Measurements from ENCODE around the gene GFPT2.

Gene GFPT2

DNA sequence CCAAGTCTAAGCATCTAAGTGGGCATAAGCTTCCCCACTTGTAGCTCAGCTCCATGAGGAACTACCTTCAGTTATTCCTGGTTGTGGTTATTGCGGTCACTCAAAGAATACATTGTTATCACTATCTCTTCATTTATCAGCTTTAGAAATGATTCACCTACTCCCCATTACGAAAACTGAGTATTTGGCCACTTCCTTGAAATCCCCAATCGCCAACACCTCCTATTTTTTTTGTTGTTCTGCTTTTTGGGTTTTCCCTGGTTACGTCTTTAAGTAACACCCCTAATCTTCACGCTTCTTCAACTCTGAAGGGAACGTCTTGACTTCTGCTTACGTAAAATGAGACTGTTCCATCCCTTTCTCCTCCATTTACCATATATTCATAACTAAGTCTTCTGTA, 81.9 kb downstream of the GFPT2 start:
- no peak for DNase-seq

GRCh38 chr5:180259260-180259611, 93.9 kb downstream of the GFPT2 start:
- DNase-seq, result no peak

- no peak for DNase-seq
Measured at GRCh38 chr5:180253036-180253824, 99.9 kb downstream of the GFPT2 start.

- DNase-seq, result no peak
Measured at GRCh38 chr5:180251887-180252286, 101.2 kb downstream of the GFPT2 start.

DNA sequence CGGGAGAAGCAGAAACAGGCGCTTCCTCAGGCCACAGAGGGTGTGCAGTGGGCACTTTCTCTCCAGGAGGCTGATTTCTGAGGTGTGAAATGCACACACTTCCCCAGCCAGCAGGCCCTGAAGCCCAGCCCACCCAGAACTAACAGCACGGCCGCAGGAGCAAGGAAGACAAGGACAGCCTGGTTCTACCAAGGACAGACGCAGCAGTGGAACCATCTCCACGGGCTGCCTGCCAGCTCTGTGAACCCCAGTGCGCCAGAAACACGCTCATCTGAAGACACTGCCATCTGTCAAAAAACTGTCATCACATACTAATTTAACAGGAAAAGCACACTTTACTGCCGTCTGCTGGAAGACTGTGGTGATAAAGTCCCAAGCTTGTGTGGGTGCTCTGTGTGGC, 102.0 kb downstream of the GFPT2 start:
- DNase-seq, result no peak

Measured in activated effector memory CD4-positive, alpha-beta T cell treated with Interleukin-2 at 50 U/mL for 16 hours (primary cell).